NCI-H446 (cell line): Measurements from ENCODE around the gene PKD1L1.

ENCODE experiments used
- DNase-seq, 2 experiments: peaks; one replicate each; lab custom pipeline; 2025; lab: John Stamatoyannopoulos, UW

The PKD1L1 gene

DNA sequence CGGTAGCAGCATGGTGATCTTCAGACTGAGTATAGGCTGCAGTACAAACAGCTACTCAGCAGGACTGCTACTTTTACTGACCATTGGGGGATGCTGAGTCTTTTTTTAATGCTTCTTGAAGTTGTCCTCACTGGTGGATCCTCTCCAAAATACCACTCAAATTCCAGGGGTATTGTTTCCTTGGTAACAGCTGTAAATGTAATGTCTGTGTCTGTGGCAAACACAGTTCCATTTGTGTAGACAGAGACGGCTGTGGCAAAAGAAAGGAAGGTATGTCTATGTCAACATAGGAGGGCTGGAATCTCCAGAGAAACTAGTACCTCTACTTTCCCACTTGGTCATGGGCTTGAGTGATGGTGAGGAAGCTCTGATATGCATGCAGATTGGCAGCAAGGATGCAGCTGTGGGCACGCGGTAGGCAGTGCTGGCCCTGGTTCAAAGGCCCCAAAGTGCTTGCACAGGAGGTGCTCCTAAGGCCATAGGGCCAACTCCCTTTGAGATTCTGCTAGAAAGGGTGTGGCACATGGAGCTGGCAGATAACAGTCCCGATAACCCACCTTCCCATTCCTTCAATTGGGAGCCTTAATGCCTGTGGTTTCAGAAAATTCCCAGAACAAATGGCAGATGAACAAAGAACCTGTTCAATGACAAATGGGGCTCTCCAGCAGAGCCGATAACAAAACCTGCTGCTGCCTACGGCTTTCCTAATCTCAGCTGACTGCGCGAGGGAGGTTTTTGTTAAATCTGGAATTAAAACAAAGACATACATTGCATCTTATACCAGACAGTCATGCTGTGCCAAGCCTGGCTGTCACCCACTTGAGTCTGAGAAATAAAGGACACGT, 43.0 kb downstream of the PKD1L1 start:
- no peak for DNase-seq

DNA sequence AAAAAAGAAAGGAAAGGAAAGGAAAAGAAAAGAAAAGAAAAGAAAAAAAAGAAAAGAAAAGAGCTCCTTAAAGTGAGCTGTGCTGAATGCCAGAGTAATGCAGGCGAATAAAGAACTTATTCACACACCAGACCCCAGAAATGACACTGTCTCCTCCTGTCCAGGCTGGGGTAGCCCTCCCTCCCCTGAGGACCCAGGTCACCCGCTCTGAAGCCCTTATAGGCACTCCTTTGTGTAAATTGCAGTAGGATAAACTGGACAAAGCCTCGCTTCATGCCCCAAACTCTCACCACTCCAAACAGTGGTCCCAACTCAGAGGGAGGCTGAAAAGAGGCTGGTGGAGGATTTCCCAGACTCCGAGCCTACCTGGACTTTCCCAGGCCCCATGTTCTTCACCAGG, 46.3 kb downstream of the PKD1L1 start:
- no peak for DNase-seq

GRCh38 chr7:47901542-47901941, 46.7 kb downstream of the PKD1L1 start:
- no peak for DNase-seq

GRCh38 chr7:47897831-47898230, 50.4 kb downstream of the PKD1L1 start:
- DNase-seq: no peak

- DNase-seq: no peak
Observed at GRCh38 chr7:47896809-47897423, 51.4 kb downstream of the PKD1L1 start.

DNA sequence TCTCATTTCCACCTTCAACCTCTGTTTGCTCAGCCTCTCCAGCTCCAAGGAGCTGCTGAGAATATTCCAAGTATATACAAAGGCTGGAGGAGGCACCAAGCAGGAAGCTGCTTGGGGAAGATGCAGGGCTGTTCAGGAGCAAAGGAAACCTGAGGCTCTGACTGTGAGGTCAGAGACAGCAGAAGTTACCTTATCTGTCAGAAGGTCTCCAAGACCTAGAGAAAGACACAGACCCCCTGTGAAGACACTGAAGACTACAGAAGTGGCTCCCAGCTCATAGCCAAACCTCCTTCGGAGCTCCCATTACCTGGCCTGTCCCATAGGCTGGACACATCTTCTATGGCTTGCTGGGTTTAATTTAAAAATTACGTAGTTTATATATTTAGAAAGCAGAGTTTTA, 53.2 kb downstream of the PKD1L1 start:
- DNase-seq: no peak

DNA sequence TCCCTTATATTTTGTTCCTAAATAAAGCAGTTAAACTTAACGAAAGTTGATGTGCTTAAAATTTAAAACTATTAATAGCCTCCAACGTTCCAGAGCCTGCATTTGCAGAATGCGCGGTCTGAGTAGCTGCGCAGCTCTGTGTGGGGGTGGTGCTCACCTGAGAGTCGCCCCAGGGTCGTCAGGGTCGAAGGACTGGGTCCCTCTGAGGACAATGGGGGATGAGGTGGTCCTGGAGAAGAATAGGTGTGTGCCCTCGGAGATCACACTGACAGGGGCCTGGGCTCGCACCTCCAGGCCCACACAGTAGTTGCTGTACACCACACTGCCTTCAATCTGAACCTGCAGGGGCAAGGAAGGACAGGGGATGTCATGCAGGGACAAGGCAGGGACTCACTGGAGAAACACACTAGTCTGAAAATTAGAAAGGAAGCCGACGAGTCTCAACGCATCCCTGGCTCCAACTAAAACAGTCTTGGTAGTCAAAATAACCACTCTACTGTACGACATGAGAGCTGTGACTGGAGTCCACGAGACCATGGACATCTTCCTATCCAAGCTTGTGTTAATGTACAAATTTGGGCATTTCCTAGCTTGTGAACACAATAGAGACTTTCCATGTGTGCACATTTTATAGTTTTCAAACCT, 54.4 kb downstream of the PKD1L1 start:
- no peak for DNase-seq

DNA sequence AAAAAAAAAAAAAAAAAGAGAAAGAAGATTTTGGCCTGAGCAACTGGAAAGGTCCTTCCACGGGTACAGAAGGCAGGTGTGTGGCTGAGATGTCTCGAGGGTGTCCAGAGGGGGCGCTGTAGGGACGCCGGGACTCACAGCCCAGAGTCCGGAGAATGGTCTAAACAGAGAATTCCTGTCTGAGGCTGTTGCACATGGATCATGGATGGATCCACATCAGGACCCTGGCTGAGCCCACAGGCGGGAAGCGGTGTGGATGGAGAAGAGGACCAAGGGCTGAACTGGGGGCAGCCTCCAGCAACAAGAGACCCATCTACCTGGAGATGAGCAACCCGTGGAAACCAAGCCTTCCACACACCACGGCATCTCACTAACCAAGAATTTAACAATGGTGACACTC, 55.0 kb downstream of the PKD1L1 start:
- peak in 1 of 2 experiments; percentile 3 for DNase-seq

DNA sequence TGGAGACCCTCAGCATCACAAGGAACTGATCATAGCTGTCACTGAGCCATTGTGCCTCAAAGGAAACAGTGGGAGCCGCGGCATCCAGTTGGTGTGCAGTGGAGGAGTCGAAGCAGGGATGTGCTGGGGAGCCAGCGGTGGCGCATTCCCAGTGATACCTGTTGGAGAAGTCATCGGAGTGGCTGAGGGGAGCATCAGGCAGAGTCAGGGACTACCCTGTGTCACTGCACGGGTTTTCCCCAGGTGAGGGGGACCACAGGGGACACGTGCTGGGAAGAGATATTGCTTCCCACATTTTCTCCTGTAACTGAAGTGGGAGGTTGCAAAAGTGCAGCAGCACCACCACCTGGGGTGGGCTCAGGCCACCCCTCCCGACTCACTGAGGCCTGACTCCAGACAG, 57.7 kb downstream of the PKD1L1 start:
- DNase-seq: no peak

- no peak for DNase-seq
Observed at GRCh38 chr7:47890125-47890524, 58.1 kb downstream of the PKD1L1 start.

GRCh38 chr7:47889723-47890122, 58.5 kb downstream of the PKD1L1 start:
- no peak for DNase-seq

DNA sequence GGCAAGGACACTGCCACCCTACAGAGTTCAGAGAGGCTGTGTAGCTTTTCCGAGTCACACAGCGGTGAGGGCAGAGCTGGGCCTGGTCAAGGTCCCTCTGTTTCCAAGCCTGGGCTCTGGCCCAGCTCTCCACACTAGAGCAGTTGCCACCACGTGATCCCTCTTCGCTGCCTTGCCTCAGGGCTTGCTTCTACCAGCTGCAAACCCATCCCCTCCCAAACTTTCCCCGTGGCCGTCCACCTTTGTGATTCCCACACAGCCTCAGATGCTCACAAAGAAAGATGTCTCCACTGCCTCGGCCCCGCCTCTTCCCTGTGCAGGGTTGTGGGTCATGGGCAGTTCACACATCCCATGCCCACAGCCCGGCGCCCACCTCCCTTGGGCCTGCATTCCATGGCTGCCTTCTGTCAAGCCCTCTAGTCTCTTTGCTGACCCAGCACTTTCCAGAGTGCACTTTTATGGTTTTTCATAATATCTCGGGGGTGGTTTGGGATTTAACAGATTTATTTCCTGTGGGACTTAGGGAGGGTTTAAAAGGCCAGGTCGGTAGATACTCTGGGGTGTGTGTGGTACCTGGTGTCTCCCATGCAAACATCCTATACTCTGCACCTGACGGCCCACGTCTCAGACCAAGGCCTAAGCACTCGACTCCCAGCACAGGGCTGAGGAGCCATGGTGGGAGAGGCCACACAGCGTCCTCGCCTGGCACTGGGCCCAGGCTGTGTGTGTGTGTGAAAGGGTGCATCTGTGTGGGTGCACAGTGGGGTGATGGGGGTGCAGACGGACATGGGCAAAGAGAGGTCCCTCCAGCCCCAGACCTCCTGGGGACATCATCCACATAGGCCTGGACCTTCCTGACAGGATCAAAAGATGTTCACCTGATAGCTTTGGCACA, 59.6 kb downstream of the PKD1L1 start:
- no peak for DNase-seq

DNA sequence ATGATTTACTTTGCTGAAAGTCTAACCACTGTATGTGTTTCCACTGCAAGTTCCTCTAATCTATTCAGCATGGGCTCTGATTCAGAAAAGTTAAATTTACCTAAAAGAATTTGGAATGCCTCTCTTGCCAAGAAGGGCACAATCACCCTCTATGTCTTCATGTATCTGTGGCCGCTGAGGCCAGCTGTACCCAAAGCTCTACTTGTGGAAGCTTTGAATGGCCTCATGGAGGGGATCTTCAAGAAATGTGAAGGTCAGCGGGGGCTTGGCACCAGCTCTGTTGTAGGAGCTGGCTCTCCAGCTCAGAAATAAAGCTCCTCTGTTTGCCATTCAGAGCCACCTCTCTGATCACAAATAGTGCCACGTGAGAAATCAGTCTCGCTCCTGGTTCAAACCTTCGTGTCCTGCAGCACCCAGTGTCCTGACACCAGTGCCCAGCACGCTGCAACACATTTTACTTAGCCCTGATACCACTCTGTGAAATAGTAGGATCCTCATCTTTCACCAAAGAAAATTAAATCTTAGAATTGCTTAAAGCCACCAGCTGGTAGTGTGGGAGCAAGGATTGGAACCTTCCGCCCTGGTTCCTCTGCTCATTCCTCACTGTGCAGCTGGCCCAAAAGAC, 61.1 kb downstream of the PKD1L1 start:
- no peak for DNase-seq

GRCh38 chr7:47885987-47886811, 62.1 kb downstream of the PKD1L1 start:
- no peak for DNase-seq

DNA sequence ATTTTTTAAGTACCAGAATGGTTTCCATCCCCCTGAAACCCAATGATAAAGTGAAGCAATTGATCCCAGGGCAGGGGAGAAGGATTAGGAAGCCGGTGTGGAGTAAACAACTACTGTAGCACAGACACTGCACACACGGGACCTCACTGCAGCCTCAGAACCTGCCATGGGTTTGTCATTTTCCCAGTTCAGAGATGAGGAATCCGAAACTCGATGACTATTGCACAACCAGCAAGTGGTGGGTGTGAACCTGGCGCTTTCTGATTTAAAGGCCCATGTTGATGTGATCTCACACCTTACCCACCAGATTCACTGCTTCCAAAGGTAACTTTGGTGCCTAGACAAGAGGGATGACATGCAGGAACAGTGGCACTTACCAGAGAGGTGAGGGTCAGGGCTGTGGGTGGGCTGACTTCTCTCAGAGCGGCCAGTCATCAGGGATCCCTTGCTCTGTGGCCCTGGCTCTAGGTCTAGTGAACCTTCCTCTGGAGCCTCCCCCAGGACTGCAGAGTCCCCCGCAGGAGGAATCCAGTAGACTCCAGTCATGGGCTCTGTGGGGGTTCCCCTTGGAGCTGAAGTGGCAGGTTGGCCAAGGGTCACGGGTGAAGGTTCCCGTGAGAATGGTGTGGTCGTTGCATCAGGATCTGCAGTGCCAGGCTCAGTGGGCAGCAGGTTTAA, 62.8 kb downstream of the PKD1L1 start:
- no peak for DNase-seq

- no peak for DNase-seq
Observed at GRCh38 chr7:47884675-47885074, 63.6 kb downstream of the PKD1L1 start.

DNA sequence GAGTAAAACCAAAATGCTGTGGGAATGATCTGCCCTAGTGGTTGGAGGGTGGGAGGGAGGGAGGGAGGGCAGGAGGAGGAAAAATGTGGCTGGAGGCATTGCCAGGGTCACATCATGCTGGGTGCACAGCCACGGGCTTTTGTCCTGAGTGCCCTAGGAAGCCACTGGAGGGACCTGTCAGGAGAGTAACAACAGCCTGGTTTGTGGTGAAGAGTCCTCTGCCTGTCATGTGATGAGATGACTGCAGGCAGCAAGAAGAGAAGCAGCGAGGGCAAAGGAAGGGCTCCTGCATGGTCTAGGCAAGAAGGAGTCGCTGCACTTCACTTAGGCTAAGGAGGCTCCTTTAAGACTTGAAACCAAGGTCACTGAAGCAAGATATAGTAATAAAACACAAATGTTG, 65.6 kb downstream of the PKD1L1 start:
- no peak for DNase-seq

DNA sequence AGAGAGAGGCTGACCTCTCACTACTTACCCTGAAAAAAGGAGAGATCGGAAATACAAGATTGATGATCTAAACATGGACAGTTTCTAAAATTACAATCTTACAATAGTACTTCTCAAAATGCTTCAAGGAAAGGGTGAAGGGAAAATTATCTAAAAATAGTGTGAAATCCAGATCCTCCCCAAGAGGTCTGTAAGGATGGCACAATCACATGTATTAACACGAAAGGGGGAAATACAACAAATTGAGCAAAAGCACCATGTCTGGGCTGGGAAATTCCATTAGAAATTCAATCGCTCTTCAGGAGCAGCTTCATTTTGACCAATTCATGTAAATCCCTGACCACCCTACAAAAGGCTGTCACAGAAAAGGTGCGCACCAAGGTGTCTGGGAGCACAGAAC, 67.0 kb downstream of the PKD1L1 start:
- no peak for DNase-seq

DNA sequence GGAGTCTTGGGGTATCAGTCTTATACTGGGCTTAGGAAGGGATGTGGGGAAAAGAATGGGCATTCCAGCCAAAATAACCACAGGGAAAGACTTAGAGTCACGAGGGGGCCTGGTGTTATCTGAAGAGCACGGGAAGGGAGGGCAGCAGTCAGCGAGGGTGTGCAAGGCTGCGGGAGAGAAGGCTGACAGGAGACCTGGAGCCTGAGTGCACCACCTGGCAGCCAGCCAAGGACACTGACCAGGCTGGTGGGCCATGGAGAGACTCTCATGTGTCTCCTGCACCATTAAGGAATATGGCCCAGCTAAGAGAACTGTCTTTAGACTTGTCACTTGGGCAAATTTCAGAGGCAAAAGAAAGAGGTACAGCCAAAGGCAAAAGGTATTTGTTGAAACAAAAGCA, 69.6 kb downstream of the PKD1L1 start:
- DNase-seq: no peak

- DNase-seq: no peak
Observed at GRCh38 chr7:47877336-47877735, 70.9 kb downstream of the PKD1L1 start.
